ENCODE measurements around the gene CORO6.

CORO6 gene

DNA sequence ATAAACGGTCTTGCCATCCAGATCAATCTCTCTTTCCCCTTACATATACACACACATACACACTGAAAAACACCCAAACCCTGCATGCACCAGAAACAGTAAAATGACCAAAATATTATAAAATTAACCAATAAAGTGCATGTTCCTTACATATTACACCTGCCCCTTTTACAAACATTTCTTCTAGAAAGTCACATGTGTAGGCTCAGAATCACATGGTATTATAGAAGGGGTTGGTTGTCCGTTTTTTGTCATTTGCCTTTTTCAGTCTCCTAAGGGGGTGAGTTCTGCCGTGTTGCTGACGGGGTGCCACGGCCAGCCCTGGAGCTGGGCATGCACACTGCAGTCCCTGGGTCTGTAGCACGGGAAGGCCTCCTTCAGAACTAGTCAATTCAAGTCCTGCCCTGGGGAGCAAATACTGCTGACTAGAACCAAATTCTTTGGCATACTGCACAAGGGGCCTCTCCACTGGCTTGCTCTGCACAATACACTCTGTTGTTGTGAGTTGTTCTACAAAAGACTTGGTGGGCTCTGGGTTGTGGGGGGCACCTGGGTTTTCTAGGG is 8.0 kb upstream of the CORO6 start:
- DNase-seq (ENCODE audit: low read depth): no peak

DNA sequence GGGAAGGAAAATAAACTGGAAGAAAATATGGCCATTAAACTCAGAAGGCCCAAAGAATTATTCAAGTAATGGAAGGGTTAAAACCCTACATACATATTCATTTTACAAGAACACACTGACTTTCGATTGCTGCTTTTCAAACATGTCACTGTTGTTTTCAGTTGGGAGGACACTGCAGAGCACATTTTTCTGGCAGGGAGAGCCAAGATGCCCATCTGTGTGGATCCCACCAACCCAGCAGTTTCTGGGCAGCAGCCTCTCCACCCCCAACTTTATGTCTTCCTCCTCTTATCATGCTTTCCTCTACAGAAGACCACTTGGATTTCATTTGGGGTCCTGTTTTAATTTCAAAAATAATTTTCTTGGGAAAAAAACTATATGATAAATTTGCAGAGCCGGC is 7.1 kb upstream of the CORO6 start:
- no peak for DNase-seq (ENCODE audit: low read depth)

DNA sequence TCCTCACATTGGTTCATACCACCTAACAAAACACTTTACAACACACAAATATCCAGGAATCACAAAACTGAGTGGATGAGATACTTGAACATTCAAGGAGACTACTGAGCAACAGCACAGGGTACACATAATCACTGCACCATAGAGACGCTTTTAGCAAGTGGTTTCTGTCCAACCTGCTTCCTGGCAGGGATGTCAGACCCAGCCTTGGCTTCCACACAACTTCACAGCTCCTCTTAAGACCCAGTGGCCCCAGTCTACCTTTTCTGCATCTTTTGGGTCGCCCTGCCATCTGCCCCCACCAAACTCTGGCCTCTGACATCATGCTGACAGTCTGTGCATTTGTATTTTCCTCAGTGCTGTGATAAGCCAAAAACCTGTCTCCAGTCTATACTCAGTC is 5.9 kb upstream of the CORO6 start:
- no peak for DNase-seq (ENCODE audit: low read depth)

DNA sequence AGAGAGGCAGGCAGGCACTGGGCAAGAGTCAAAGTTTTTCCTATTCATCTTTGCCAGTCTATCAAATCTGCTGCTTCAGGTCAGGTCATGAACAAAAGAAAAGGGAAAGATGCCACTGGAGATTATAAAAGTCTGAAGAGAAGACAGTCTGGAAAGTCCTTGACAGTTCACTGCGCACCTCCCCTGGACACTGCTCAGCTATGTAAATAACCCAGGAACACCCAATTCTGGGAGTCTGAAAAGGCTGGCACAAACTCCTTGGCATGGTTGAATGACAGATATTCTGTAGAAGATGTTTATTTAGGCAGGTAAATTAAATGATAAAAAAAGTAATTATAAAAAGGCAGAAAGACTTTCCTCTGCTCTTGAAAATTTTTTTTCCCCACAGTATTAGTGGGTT is 5.2 kb upstream of the CORO6 start:
- DNase-seq (ENCODE audit: low read depth): no peak

DNA sequence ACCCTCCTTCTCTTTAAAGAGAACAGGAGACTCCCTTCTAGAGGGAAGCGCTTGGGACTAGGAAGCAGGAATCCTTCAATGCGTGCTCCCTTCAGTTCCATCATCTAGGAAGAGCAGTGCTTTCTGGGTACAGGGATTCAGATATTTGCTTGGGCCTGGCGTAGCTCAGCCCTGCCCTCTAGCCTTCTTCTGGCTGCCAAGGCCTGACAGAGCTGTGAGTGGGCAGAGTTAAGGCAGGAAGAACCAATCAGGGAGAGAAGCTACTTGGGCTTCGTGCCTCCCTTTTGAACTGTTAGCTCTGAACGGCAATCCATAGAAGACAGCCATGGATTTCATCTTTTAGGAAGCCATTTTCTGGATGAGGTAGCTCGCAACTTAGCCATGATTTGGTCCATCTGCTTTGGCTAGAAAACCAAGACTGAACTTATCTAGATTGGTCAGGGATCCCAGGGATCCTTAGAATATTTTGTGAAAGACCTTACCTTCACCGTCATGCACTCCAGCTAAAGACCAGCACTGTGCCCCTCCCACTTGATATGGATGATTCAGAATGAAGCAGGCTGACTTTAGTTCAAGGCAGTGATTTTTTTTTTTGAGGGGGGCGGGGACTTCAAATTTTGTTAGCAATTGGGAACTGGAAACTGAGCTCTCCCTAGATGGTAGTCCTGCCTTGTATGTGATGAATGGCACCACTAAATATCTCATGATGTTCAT is 2.5 kb upstream of the CORO6 start:
- DNase-seq (ENCODE audit: low read depth): no peak

DNA sequence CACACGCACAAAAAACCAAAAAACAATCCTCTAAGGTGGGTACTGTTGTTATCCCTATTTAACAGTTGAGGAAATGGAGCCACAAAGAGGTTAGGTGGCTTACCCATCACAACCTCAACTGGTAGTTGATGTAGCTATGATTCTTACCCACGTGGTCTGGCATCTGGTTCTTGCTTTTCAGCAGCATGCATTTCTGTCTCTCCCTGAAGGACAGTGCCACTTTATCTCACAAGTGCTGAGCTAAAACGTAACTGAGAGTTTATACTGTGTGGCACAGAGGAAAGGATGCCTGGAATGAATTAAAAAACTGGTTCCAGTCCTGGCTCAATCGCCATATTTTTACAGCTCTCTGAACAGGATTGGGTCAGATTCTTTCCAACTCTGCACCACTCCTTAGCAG is 1.9 kb upstream of the CORO6 start:
- DNase-seq (ENCODE audit: low read depth): no peak

DNA sequence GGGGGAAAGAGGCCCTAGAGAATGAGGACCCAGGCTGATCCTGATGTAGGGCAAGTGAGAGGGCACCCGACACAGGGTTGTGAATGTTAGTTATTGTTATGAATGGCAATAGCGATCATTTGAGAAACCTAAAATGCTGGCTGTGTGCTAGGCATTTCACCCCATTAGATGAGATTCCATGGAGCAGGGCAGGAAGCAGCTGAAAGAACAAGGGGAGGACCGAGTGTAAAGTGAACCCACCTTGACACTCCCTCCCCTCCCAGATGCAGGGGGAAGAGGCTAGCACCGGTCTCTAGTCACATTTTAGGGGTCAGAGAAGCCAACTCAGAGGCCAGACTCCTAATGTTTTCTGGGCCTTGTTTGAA is 553 bp upstream of the CORO6 start:
- no peak for DNase-seq (ENCODE audit: low read depth)

DNA sequence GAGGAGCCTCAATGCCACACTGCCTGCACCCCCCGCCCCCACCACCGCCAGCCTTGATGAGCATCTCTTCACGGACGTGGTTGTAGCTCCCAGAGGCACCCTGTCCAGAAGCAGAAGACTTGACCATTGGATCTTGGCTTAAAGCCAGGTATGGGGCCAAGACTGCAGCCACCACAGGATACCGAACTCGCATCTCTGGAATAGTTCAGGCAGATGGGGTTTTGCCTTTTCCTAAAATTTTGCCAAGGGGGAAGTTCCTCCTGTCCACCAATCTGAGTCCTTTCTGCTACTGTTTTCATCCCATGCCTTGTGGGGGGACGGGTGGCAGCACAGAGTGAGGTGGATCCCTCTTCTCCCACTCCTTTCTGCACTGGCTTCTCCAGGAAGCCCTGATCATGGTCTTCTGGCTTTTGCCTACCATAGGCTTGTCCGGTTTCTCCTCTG is 939 bp downstream of the CORO6 start:
- no peak for DNase-seq (ENCODE audit: low read depth)

DNA sequence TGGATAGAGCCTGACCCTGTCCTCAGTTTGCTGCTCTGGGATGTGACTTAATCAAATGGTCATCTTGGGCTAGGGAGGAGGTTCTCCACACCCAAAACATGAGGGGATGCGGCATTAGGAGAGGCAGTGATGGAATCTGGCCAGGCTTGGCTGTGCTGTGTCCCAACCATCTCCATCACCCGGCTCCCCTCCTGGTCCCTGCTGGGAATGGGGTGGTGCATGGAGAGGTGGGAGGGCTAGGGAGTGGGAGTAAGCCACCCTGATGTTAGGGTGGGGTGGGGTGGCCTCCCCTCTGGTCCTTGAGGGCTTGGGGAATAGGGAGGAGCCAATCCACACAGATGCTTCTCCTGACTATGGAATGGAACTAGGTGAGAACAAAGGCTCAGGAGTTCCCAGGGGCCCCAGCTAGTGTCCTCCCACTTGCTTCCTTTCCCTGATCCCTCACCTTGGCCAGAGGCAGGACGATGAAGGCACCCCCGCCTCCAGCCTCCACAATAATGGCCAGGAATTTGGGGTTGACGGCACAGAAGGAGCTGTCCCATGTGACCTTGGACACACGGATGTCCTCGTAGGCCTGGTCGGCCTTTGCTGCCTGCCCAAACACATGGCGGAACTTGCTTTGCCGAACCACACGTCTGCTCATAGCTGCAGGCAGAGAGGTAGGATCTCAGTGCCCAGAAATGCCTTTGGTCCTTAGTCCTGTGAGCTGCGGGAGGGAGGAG is 1.8 kb downstream of the CORO6 start:
- no peak for DNase-seq (ENCODE audit: low read depth)

DNA sequence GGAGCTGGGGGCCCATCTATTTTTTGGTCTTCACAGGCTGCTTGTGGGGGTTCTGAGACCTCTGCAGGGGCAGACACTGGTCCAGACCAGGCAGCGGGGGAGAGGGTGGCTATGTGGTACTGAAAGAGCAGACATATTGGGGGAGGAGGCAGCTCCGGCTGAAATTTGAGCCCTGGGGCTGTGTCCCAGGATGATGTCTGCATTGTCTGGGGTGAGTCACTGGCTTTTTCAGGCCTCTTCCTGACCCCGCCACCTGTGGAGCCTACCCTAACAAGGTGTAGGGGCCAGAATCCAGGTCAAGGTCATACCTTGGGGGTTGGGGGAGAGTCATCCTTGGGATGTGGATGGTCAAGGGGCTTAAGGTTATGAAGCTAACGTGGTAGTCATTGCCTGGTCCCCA is 2.4 kb downstream of the CORO6 start:
- no peak for DNase-seq (ENCODE audit: low read depth)

DNA sequence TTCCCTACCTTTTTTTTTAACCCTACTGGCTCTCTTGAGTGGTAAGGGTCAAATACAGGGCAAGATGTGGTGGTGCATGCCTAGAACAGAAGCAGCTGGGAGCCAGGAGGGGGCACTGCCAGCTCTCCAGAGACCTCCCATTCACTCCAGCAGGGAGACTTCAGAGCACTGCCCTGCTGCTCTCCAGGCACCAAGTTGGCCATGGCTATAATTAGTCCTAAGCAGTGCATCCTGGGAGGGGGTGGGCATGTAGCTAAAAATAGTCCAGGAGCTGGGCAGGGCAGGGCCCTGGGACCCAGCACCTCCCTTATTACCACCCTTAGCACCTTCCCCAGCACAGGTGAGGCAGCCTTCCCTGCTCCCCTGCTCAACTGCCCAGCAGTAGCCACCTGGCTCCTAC is 3.5 kb downstream of the CORO6 start:
- DNase-seq (ENCODE audit: low read depth): no peak

DNA sequence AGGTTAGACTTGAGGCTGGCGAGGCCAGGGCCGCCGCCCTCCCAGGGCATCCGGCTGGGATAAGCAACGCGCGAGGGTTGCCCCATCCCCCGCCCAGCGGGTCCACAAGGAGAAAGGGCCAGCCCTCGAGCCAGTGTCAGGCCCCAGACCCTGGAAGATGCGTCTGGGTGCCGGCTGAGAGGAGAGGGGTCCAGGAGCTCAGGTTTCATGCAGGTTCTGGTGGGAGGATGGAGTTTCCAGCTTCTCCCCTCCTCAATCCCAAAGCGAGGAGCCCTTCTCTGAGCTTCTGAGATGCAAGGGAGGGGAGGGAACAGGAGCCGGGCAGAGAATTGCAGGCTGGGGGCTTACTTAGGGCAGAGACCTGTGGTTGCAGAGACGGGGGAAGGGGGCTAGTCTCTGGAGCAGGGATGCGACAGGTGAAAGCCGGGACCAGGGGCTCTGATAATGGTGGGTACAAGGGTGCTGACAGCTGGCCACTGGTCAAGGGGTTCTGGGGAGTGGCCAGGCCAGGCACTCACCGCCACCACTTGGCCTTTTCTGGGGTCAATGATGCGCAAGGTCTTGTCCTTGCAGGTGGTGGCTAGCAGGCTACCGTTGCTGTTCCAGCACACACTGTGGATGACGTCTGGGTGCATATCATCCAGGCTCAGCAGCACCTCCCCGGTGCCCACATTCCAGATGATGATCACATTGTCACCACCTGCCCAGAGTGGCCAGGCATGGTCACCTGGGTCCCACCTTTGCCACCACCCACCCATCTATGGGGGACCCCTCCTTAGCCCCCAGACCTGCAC is 4.2 kb downstream of the CORO6 start:
- DNase-seq (ENCODE audit: low read depth): no peak

DNA sequence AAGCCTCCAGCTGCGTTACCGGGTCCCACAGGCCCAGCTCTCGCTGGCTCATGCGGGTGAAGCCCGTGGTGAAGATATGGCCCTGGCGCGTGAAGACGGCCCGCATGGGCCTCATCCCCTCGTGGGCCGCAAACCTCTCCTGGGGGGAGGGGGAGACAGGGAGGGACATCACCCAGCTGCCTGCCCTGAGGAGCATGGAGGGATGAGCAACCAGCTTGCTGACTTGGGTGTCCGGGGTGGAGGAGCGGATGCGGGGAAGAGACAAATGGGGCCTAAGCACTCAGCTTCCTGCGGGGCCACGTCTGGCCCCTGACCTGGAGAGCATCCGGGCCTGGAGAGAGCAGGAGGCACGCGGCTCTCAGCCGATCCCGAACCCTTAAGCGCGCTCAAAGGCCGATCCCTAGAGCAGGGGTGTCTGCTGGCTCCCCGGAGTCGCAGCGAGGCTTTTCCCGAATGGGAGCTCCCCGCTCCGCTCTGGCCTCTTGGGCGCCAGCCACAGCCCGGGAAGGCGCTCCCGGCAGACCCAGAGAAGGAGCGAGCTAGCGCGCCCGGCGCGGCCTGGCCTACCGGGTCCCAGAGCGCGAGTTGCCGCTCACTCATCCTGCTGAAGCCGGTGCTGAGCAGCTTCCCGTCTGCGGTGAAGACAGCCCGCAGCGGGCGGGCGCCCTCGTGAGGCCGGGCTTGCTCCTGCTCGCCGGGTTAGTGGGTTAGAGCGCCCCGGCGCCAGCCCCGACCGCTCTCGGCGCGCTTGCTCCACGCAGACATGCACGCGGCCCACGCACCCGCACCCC is 5.0 kb downstream of the CORO6 start:
- no peak for DNase-seq (ENCODE audit: low read depth)

DNA sequence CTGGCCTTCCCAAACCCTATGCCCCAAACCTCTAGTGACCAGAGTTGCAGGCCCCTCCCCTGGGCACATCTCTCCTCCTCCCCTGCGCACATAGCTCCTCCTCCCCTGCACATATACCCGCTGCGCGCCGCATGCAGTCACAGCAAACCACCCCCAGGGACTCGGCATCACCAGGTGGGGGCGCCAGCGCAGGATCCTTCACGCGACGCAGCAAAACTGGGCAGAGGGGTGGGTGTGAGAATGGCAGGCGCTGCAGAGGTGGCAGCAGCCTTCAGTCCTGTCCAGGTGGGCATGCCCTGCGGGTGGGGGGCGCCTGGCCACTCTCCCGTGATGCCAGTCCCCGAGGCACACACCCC is 5.6 kb downstream of the CORO6 start:
- DNase-seq (ENCODE audit: low read depth): no peak

DNA sequence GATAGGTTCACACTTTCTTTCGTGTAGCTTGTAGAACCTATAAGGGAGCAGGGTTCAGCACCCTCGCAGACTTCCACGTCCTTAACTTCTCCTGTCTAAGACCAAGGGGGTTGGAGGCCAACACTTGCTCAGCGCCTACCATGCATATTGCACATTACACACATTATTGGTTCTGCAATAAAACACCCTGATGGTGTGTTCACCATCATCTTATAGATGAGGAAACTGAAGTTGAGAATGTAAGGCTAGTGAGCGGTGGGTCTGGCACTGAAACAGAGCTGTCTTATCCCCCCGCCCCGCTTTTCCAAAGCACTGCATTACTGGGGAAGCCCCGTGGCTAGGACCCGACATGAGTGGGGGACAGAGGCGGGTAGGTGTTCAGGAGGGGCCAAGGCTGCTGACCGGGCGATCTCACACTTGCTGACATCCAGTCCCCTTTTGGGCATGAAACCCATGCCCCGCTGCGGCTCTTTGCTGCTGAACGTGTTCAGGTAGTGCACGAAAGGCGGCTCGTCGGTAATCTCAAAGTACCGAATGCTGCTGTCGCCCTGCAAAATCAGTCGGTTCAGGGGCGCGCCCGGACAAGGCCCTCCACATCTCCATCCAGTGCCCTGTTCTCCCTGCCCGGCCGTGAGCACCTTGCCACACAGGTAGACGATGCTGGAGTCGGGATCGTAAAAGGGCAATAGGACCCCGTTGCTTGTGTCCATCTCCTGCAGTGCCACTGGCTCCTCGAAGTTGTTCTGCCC is 6.2 kb downstream of the CORO6 start:
- DNase-seq (ENCODE audit: low read depth): no peak

DNA sequence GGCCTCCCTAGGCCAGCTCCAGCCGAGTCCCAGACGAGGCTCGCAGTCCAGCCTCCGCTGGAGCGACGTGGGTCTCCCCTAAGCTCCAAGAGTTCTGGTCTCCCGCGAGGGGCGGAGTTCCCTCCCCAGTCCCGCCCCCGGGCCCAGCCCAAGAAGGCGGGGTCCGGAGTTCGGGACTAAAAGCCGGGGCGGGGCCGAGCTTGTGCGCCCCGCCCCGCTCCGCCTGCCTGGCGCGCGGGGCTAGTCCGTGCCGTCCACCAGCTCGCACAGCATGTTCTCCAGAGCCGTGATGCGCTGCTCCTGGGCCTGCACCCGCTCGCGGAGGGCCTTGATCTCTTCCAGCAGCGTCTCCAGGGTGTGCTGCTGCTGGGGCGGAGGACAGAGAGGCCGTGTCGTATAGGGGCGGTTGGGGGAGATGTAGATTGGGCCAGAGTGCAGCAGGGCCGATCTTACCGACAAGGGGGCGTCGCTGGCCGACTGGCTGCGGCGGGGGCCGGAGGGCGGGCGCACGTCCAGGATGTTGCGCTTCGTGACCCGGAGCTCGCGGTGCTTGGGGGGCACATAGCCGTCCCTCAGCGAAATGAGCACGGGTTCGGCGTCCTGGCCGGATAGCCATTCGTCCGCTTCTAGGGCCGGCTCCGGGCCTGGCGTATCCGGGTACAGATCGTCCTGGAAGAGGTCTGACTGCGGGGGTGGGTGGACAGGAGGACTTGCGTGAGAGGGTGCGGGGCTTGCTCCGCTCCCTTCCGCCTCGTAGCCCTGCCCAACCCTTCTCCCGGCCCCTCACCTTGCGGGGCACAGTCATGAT is 7.0 kb downstream of the CORO6 start:
- no peak for DNase-seq (ENCODE audit: low read depth)

DNA sequence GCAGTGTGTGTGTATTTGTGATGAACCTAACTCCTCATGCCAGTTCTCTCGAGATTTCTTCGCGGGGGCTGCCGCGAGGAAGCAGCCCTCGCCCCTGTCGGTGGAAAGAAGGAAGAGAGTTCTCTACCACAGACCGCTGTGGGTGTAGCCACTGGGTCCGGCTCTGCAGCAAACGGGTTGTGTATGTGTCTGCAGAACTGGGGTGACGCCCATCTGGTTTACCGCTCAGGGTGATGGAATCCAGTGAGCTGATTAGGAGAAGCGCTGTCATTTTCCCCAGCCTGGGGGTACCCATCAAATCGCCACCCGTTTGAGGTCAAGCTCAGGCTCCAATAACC is 7.7 kb downstream of the CORO6 start:
- DNase-seq (ENCODE audit: low read depth): no peak

DNA sequence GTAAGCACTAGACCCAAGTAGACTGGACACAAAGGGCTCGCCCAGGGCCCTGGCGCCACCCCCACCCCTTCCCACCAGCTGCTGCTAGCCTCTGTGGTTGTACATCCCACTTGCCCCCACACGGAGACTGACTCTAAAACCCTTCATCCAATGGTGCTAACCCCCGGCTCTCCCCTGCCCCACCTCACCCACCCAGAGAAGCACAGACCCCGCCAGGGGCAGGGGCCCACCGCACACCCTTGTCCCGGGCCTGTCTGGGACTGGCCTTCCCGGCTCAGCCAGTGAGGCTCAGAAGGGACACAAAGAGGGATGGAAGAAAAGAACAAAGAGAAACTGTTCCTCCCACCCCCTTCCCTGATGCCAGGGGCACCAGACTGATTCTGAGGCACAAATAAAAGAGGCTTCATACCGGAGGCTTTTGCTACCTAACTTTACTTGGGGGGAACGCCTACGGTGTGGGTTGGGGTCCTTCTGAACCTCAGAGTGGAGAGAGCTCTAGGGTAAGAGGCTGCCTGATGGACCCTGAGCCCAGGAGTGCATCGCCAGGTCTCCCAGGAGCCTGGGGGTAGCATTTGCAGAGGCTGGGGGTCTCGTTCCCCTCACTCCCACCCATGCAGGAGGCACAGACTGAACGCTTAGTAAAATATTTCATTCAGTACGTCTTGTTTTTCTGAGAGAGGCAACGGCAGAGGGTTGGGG is 8.2 kb downstream of the CORO6 start:
- DNase-seq (ENCODE audit: low read depth): no peak

DNA sequence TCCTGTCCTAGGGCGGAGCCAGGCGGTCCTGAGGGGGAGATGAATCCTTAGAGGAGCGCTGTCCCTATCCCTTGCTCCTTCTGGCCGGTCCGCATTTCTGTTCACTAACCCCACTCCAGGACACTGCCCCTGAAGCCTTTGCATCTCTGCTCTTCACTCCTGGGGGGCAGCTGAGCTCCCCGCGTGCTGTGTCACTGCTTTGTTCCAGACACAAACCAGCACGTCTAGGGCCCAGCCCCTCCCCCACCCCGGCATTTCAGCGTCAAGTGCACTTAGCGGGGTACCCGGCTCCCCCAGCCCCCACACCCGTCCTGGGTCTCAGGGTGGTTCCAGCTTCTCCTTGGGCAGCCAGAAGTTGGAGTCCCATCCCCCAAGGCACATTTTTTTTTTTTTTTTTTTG is 8.9 kb downstream of the CORO6 start:
- DNase-seq (ENCODE audit: low read depth): no peak

DNA sequence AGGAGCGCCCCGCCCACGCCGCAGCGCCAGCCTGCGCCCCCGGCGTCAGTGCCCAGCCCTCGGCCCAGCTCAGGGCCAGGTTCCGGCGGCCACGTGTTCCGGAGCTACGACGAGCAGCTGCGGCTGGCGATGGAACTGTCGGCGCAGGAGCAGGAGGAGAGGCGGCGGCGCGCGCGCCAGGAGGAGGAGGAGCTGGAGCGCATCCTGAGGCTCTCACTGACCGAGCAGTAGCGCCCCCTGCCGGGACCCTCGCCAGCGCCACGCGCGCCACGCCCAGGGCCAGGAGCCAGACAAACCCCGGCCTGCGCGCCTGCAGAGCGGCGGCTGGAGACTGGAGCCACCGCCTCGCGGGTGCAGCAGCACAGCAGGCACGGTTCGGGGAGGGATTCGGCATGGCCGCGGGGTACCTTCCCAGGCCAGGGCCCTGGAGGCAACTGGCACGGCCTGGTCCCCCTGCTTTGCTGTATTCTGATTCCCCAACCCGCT is 9.3 kb downstream of the CORO6 start:
- no peak for DNase-seq (ENCODE audit: low read depth)

Measured in HS-27A (cell line).